IMR-90 (cell line): Measurements from ENCODE around the gene CFAP299. TPM values are rescaled to one million over a fixed set of nuclear protein-coding genes. Genes with fewer than 3 reads are reported as not detected.

Experiments used
- ATAC-seq: fragments of 200-7000 bp; cut with Tn5 transposase; 2 replicates; pipeline ENCODE4 v1.9.1; 2020; ENCODE audit warnings: low read depth, mild to moderate bottlenecking, moderate library complexity
- BruUV-seq: library from RNA; stranded (reverse); fragments of 400-500 nt; replicated peaks from 2 replicates; lab custom pipeline; 2021; lab: Mats Ljungman, UMichigan
- CTCF ChIA-PET: fragments of 300-600 bp; formaldehyde crosslinking; extraction: SDS; loops from one replicate; lab custom pipeline; 2021; ENCODE audit warnings: antibody characterized with exemption; lab: Yijun Ruan, JAX
- POLR2A ChIA-PET: fragments of 300-600 bp; sonication (Branson Sonifier 250); formaldehyde crosslinking; loops from one replicate; lab custom pipeline; 2022; ENCODE audit warnings: antibody characterized with exemption; ENCODE audit not compliant: unreplicated experiment; lab: Charles Lee
- DNase-seq: peaks from one replicate; pipeline ENCODE4 v3.0.0; 2013
- H2AFZ ChIP-seq: replicated peaks from 2 replicates; pipeline ENCODE3; 2013; ENCODE audit warnings: low read length, mild to moderate bottlenecking; ENCODE audit not compliant: poor library complexity
- H2AK5ac ChIP-seq: 2 replicates; pipeline ENCODE4 v1.6.1; 2013; ENCODE audit warnings: low read depth, low read length, inconsistent platforms
- H2AK9ac ChIP-seq: replicated peaks from 2 replicates; pipeline ENCODE3; 2013; ENCODE audit warnings: mild to moderate bottlenecking, low read depth, low read length, moderate library complexity; ENCODE audit not compliant: poor library complexity
- H2BK120ac ChIP-seq: 2 replicates; pipeline ENCODE4 v1.6.1; 2013; ENCODE audit warnings: low read depth, low read length, inconsistent platforms
- H2BK15ac ChIP-seq: 3 replicates; pipeline ENCODE4 v1.6.1; 2013; ENCODE audit warnings: low read depth, low read length, inconsistent platforms
- H2BK20ac ChIP-seq: 2 replicates; pipeline ENCODE4 v1.6.1; 2013; ENCODE audit warnings: low read depth, mild to moderate bottlenecking, inconsistent platforms, low read length, moderate library complexity
- H2BK5ac ChIP-seq: 2 replicates; pipeline ENCODE4 v1.6.1; 2013; ENCODE audit warnings: mild to moderate bottlenecking, low read depth, low read length, inconsistent platforms; ENCODE audit not compliant: poor library complexity, severe bottlenecking
- H3K14ac ChIP-seq: replicated peaks from 2 replicates; pipeline ENCODE4 v1.6.1; 2013; ENCODE audit warnings: low read depth, low read length, inconsistent platforms
- H3K18ac ChIP-seq: 2 replicates; pipeline ENCODE4 v1.6.1; 2013; ENCODE audit warnings: low read depth, low read length, control low read depth
- H3K23ac ChIP-seq: 2 replicates; pipeline ENCODE4 v1.6.1; 2013; ENCODE audit warnings: low read depth, low read length, inconsistent platforms
- H3K27ac ChIP-seq: 2 replicates; pipeline ENCODE4 v1.5.1; 2013; ENCODE audit warnings: mild to moderate bottlenecking, control low read depth, low read length; ENCODE audit not compliant: insufficient read depth
- H3K27me3 ChIP-seq: 2 replicates; pipeline ENCODE4 v1.6.1; 2013; ENCODE audit warnings: low read length; ENCODE audit not compliant: control insufficient read depth, insufficient read depth
- H3K36me3 ChIP-seq: 2 replicates; pipeline ENCODE4 v1.6.1; 2013; ENCODE audit warnings: low read length, mixed read lengths; ENCODE audit not compliant: control insufficient read depth, insufficient read depth
- H3K4ac ChIP-seq: 2 replicates; pipeline ENCODE4 v1.6.1; 2013; ENCODE audit warnings: low read depth, low read length, inconsistent platforms
- H3K4me1 ChIP-seq: 2 replicates; pipeline ENCODE4 v1.6.1; 2013; ENCODE audit warnings: low read length, mixed read lengths; ENCODE audit not compliant: control insufficient read depth, insufficient read depth
- H3K4me2 ChIP-seq: 2 replicates; pipeline ENCODE4 v1.6.1; 2013; ENCODE audit warnings: low read depth, mild to moderate bottlenecking, control low read depth, low read length, moderate library complexity
- H3K4me3 ChIP-seq: 2 replicates; pipeline ENCODE4 v1.5.1; 2013; ENCODE audit warnings: low read depth, mild to moderate bottlenecking, control low read depth, low read length, moderate library complexity; ENCODE audit not compliant: insufficient read depth
- H3K56ac ChIP-seq: 2 replicates; pipeline ENCODE4 v1.6.1; 2013; ENCODE audit warnings: low read length, inconsistent platforms; ENCODE audit not compliant: insufficient read depth; ENCODE audit errors: extremely low read depth
- H3K79me1 ChIP-seq, 2 experiments: 2 replicates each; pipeline ENCODE4 v1.6.1; 2013; ENCODE audit warnings: low read length in 2 of 2, inconsistent platforms in 1 of 2, low read depth in 1 of 2
- H3K9ac ChIP-seq: 2 replicates; pipeline ENCODE4 v1.6.1; 2013; ENCODE audit warnings: low read depth, low read length, control low read depth
- H3K9me1 ChIP-seq: 2 replicates; pipeline ENCODE4 v1.6.1; 2013; ENCODE audit warnings: low read length, inconsistent platforms; ENCODE audit not compliant: insufficient read depth
- H3K9me3 ChIP-seq: 2 replicates; pipeline ENCODE4 v1.6.1; 2013; ENCODE audit warnings: low read length; ENCODE audit not compliant: control insufficient read depth, insufficient read depth
- H4K20me1 ChIP-seq: 2 replicates; pipeline ENCODE4 v1.6.1; 2013; ENCODE audit warnings: low read length, inconsistent platforms; ENCODE audit not compliant: insufficient read depth
- H4K5ac ChIP-seq: 2 replicates; pipeline ENCODE4 v1.6.1; 2013; ENCODE audit warnings: mild to moderate bottlenecking, low read depth, low read length, control low read depth
- H4K8ac ChIP-seq, 2 experiments: 2 replicates each; pipeline ENCODE4 v1.6.1; 2013; ENCODE audit warnings: low read depth in 2 of 2, low read length in 2 of 2, control low read depth in 1 of 2, inconsistent platforms in 1 of 2
- H4K91ac ChIP-seq: 2 replicates; pipeline ENCODE4 v1.6.1; 2013; ENCODE audit warnings: low read depth, low read length, inconsistent platforms; ENCODE audit not compliant: insufficient read depth
- BHLHE40 ChIP-seq: fragments of 150-350 bp; IDR thresholded peaks from 2 replicates; pipeline ENCODE4 v1.6.1; 2016; ENCODE audit warnings: mild to moderate bottlenecking, low read depth, low read length
- CEBPB ChIP-seq: IDR thresholded peaks from 2 replicates; pipeline ENCODE4 v1.6.1; 2012; ENCODE audit warnings: low read depth, low read length, improper control_type of control experiment
- CHD1 ChIP-seq: IDR thresholded peaks from 2 replicates; pipeline ENCODE4 v1.6.1; 2012; ENCODE audit warnings: low read depth, low read length, improper control_type of control experiment
- FOS ChIP-seq: fragments of 150-350 bp; IDR thresholded peaks from 2 replicates; pipeline ENCODE4 v1.6.1; 2016; ENCODE audit warnings: low read depth, low read length
- MAFK ChIP-seq: IDR thresholded peaks from 2 replicates; pipeline ENCODE4 v1.6.1; 2012; ENCODE audit warnings: low read depth, low read length, improper control_type of control experiment
- MAZ ChIP-seq: IDR thresholded peaks from 2 replicates; pipeline ENCODE4 v1.6.1; 2012; ENCODE audit warnings: low read depth, mild to moderate bottlenecking, low read length, improper control_type of control experiment, moderate library complexity, borderline replicate concordance
- MXI1 ChIP-seq: IDR thresholded peaks from 2 replicates; pipeline ENCODE4 v1.6.1; 2012; ENCODE audit warnings: low read depth, mild to moderate bottlenecking, low read length, moderate library complexity, borderline replicate concordance
- NFE2L2 ChIP-seq: fragments of 150-350 bp; IDR thresholded peaks from 2 replicates; pipeline ENCODE4 v1.6.1; 2016; ENCODE audit warnings: low read depth, mild to moderate bottlenecking, low read length
- POLR2A ChIP-seq: IDR thresholded peaks from 2 replicates; pipeline ENCODE4 v1.6.1; 2012; ENCODE audit warnings: mild to moderate bottlenecking, low read depth, low read length
- RAD21 ChIP-seq: IDR thresholded peaks from 2 replicates; pipeline ENCODE4 v1.6.1; 2012; ENCODE audit warnings: low read length, improper control_type of control experiment
- RCOR1 ChIP-seq: IDR thresholded peaks from 2 replicates; pipeline ENCODE4 v1.6.1; 2012; ENCODE audit warnings: mild to moderate bottlenecking, low read length, improper control_type of control experiment; ENCODE audit not compliant: insufficient replicate concordance
- RFX5 ChIP-seq: IDR thresholded peaks from 2 replicates; pipeline ENCODE4 v1.8.0; 2012; ENCODE audit warnings: low read depth, mild to moderate bottlenecking, low read length, moderate library complexity
- SMC3 ChIP-seq: fragments of 150-350 bp; IDR thresholded peaks from 2 replicates; pipeline ENCODE4 v1.6.1; 2016; ENCODE audit warnings: low read depth, mild to moderate bottlenecking, antibody characterized with exemption, low read length, moderate library complexity
- WGBS, 2 experiments: methylation state at CpG; one replicate each; pipeline versions ENCODE4 v1.1.5 to v1.1.7; 2013; ENCODE audit warnings: missing lambda C conversion rate in 2 of 2; ENCODE audit not compliant: insufficient read length in 1 of 2; ENCODE audit errors: extremely low coverage in 2 of 2; 5-methylcytosine and 5-hydroxymethylcytosine counted together
- dilution Hi-C: fragments of 300-500 bp; cut with HindIII; formaldehyde crosslinking; loops from one replicate; pipeline ENCODE4 v1.14.3; 2018; ENCODE audit warnings: low sequenced_read_pairs; ENCODE audit not compliant: unreplicated experiment
- in situ Hi-C: fragments of 300-500 bp; cut with MboI; formaldehyde crosslinking; loops from 3 replicates; pipeline ENCODE4 v1.14.3; 2019; ENCODE audit warnings: low sequenced_read_pairs, inconsistent platforms, mixed read lengths
- intact Hi-C: fragments of 100-400 bp; cut with micrococcal nuclease; formaldehyde crosslinking; loops from 2 replicates; pipeline ENCODE4 v1.10.0; 2022
- polyA plus RNA-seq, 3 experiments: library from polyadenylated mRNA; depleted of rRNA; stranded (reverse); fragments of >200 nt; gene quantifications; 2 replicates each; pipeline ENCODE4 v1.2.3, GENCODE V29; 2012; ENCODE audit warnings: low replicate concordance in 1 of 3
- total RNA-seq: library from RNA; depleted of rRNA; stranded (reverse); fragments of >200 nt; gene quantifications from 2 replicates; pipeline ENCODE4 v1.2.3, GENCODE V29; 2012
- TF ChIP-seq, protein P1 (sequence below): fragments of 150-350 bp; IDR thresholded peaks from 2 replicates; pipeline ENCODE4 v1.6.1; 2017; ENCODE audit warnings: mild to moderate bottlenecking, antibody characterized with exemption, low read length, low read depth
- TF ChIP-seq, protein P2 (sequence below): conservative IDR thresholded peaks from 2 replicates; pipeline ENCODE4 v1.5.1; 2012; ENCODE audit warnings: mild to moderate bottlenecking, low read depth, low read length, improper control_type of control experiment
- TF ChIP-seq, protein P3 (sequence below): fragments of 150-350 bp; IDR thresholded peaks from 2 replicates; pipeline ENCODE4 v1.6.1; 2016; ENCODE audit warnings: low read depth, mild to moderate bottlenecking, low read length, moderate library complexity, borderline replicate concordance

The CFAP299 gene
- total and polyA plus RNA-seq, 2 of the 4 experiments (the other 2 are of a cell fraction), result 1.0 to 1.1 TPM

DNA sequence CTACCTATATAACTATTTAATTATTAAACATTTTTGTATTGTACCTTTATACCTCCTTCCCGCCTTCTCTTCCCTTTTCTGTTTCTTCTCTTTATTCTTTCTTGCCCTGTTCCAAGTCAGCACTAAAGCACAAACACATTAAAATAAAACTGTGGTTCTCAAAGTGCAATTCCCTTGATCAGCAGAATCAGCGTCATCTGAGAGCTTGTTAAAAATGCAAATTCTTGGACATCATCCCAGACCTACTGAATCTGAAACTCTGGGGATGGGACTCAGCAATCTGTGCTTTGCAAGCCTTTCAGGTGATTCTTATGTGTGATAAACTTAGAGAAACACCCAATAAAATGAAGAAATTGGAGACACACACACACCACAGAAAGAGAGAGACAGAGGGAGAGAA is 516.5 kb downstream of the CFAP299 start:
- no peak overlapping the region for H3K18ac ChIP-seq
- H3K9me1 ChIP-seq, result no peaks in the 10 kb centered on the region
- no peak overlapping the region for H2AK5ac ChIP-seq
- ChIA-PET CTCF (no interaction called here), POLR2A (no interaction called here)
- H2BK120ac ChIP-seq, result no peak overlapping the region
- no peak overlapping the region for H2BK5ac ChIP-seq
- no peak for DNase-seq
- H3K4ac ChIP-seq, result no peak overlapping the region
- H3K14ac ChIP-seq, result no peak overlapping the region
- H3K79me1 ChIP-seq, result no peaks in the 10 kb centered on the region
- no peak overlapping the region for H3K23ac ChIP-seq
- no peak overlapping the region for H3K56ac ChIP-seq
- ATAC-seq, result no peak
- no peak overlapping the region for H3K4me2 ChIP-seq
- H2AK9ac ChIP-seq, result no peak overlapping the region
- in situ Hi-C loops (no loop called here), dilution Hi-C loops (no loop called here), intact Hi-C loops (no loop called here)
- no peaks in the 10 kb centered on the region for H3K36me3 ChIP-seq
- no peak overlapping the region for H2BK20ac ChIP-seq
- no peaks in the 10 kb centered on the region for H4K20me1 ChIP-seq
- no CpG with 5 or more reads among the region's 2 CpGs for WGBS, 2 experiments
- no peaks in the 10 kb centered on the region for H3K4me1 ChIP-seq
- H3K9ac ChIP-seq, result no peak overlapping the region
- no peak overlapping the region for H4K91ac ChIP-seq
- no peak overlapping the region for H4K5ac ChIP-seq
- H3K27ac ChIP-seq, result no peak overlapping the region
- BruUV-seq, result no TSS peak
- TF ChIP-seq SMC3 (no peak), RFX5 (no peak), FOS (no peak), RAD21 (no peak), MXI1 (no peak), CEBPB (no peak), NFE2L2 (no peak), RCOR1 (no peak), BHLHE40 (no peak), MAZ (no peak), POLR2A (no peak), CHD1 (no peak), MAFK (no peak)
- TF ChIP-seq, protein P1, sequence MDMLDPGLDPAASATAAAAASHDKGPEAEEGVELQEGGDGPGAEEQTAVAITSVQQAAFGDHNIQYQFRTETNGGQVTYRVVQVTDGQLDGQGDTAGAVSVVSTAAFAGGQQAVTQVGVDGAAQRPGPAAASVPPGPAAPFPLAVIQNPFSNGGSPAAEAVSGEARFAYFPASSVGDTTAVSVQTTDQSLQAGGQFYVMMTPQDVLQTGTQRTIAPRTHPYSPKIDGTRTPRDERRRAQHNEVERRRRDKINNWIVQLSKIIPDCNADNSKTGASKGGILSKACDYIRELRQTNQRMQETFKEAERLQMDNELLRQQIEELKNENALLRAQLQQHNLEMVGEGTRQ, result no peak
- TF ChIP-seq, protein P2, sequence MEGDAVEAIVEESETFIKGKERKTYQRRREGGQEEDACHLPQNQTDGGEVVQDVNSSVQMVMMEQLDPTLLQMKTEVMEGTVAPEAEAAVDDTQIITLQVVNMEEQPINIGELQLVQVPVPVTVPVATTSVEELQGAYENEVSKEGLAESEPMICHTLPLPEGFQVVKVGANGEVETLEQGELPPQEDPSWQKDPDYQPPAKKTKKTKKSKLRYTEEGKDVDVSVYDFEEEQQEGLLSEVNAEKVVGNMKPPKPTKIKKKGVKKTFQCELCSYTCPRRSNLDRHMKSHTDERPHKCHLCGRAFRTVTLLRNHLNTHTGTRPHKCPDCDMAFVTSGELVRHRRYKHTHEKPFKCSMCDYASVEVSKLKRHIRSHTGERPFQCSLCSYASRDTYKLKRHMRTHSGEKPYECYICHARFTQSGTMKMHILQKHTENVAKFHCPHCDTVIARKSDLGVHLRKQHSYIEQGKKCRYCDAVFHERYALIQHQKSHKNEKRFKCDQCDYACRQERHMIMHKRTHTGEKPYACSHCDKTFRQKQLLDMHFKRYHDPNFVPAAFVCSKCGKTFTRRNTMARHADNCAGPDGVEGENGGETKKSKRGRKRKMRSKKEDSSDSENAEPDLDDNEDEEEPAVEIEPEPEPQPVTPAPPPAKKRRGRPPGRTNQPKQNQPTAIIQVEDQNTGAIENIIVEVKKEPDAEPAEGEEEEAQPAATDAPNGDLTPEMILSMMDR, result no peak
- TF ChIP-seq, protein P3, sequence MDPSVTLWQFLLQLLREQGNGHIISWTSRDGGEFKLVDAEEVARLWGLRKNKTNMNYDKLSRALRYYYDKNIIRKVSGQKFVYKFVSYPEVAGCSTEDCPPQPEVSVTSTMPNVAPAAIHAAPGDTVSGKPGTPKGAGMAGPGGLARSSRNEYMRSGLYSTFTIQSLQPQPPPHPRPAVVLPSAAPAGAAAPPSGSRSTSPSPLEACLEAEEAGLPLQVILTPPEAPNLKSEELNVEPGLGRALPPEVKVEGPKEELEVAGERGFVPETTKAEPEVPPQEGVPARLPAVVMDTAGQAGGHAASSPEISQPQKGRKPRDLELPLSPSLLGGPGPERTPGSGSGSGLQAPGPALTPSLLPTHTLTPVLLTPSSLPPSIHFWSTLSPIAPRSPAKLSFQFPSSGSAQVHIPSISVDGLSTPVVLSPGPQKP, result no peak
- no peaks in the 10 kb centered on the region for H3K27me3 ChIP-seq
- H4K8ac ChIP-seq, result no peak overlapping the region
- H3K4me3 ChIP-seq, result no peak overlapping the region
- H3K9me3 ChIP-seq, result no peaks in the 10 kb centered on the region
- no peak overlapping the region for H2AFZ ChIP-seq
- no peak overlapping the region for H2BK15ac ChIP-seq
